Esophagus squamous epithelium (tissue), 4 donors: ENCODE results near the gene PHC2.

Experiments
- POLR2A ChIP-seq, 4 donors: fragments of 450-650 bp; IDR thresholded peaks; one replicate each; pipeline ENCODE4 v1.6.1; 2017; ENCODE audit warnings: antibody characterized with exemption in 4 of 4, mild to moderate bottlenecking in 4 of 4, moderate library complexity in 3 of 4
- TF ChIP-seq, protein P1 (sequence below), 6 experiments: fragments of 450-650 bp in 4 of 6; fragments of 200-600 bp in 2 of 6; sonication (generic) in 2 of 6; IDR thresholded peaks; one replicate each; pipeline ENCODE4 v1.5.1; 2016 to 2019; ENCODE audit warnings: antibody characterized with exemption in 6 of 6, mild to moderate bottlenecking in 4 of 6, moderate library complexity in 4 of 6

GRCh38 chr1:33468011-33468410 lies 37.1 kb upstream of the PHC2 start:
- TF ChIP-seq, protein P1, sequence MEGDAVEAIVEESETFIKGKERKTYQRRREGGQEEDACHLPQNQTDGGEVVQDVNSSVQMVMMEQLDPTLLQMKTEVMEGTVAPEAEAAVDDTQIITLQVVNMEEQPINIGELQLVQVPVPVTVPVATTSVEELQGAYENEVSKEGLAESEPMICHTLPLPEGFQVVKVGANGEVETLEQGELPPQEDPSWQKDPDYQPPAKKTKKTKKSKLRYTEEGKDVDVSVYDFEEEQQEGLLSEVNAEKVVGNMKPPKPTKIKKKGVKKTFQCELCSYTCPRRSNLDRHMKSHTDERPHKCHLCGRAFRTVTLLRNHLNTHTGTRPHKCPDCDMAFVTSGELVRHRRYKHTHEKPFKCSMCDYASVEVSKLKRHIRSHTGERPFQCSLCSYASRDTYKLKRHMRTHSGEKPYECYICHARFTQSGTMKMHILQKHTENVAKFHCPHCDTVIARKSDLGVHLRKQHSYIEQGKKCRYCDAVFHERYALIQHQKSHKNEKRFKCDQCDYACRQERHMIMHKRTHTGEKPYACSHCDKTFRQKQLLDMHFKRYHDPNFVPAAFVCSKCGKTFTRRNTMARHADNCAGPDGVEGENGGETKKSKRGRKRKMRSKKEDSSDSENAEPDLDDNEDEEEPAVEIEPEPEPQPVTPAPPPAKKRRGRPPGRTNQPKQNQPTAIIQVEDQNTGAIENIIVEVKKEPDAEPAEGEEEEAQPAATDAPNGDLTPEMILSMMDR (IDR thresholded peaks at IDR 0.05): no peak
- TF ChIP-seq POLR2A (IDR thresholded peaks at IDR 0.05): no peak
